ENCODE data around the gene PITPNM2.

The PITPNM2 gene

DNA sequence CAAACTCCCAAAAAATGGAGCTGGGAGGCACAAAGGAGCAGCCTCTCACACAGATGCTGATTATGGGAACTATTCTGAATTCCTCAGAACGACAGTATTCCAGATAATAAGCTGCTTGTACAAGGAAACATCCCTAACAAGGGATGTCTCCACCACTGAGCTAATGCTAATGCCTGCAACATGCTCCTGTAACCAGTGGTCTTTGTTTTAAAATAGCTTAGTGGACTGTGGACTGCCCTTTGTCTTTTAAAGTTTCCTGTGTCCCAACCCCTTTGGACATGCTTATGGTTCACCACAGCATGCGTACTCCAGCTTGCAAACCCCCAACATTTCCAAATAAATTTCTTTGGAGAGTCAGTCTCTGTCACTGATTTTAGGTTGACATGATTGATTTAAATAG, 16.4 kb upstream of the PITPNM2 start:
- TF ChIP-seq, protein P1, sequence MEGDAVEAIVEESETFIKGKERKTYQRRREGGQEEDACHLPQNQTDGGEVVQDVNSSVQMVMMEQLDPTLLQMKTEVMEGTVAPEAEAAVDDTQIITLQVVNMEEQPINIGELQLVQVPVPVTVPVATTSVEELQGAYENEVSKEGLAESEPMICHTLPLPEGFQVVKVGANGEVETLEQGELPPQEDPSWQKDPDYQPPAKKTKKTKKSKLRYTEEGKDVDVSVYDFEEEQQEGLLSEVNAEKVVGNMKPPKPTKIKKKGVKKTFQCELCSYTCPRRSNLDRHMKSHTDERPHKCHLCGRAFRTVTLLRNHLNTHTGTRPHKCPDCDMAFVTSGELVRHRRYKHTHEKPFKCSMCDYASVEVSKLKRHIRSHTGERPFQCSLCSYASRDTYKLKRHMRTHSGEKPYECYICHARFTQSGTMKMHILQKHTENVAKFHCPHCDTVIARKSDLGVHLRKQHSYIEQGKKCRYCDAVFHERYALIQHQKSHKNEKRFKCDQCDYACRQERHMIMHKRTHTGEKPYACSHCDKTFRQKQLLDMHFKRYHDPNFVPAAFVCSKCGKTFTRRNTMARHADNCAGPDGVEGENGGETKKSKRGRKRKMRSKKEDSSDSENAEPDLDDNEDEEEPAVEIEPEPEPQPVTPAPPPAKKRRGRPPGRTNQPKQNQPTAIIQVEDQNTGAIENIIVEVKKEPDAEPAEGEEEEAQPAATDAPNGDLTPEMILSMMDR (IDR thresholded peaks at IDR 0.05; ENCODE audit: control extremely low read depth, extremely low read depth, low read depth, missing control alignments): no peak
- DNase-seq (ENCODE audit: extremely low spot score): no peak
- POLR2A ChIA-PET: interaction anchor here (2.3 kb wide), 1 partner anchor 65 kb away, joined by 5 read pairs; the partner anchor contains the start of gene MPHOSPH9
- CTCF ChIA-PET: interaction anchor here (0.8 to 0.9 kb wide), 2 partner anchors 13 to 15 kb away, joined by 3 read pairs; no protein-coding TSS in a partner anchor

GRCh38 chr12:123165537-123165936, 14.6 kb upstream of the PITPNM2 start:
- no peak for DNase-seq (ENCODE audit: extremely low spot score)
- ChIA-PET POLR2A (interaction anchor here (1.3 kb wide), 1 partner anchor 67 kb away, joined by 3 read pairs; no protein-coding TSS in a partner anchor), CTCF (interaction anchor here (1.0 kb wide), 2 partner anchors 15 to 72 kb away, joined by 3 to 6 read pairs; no protein-coding TSS in a partner anchor)
- TF ChIP-seq, protein P1 (IDR thresholded peaks at IDR 0.05; ENCODE audit: control extremely low read depth, extremely low read depth, low read depth, missing control alignments): no peak

DNA sequence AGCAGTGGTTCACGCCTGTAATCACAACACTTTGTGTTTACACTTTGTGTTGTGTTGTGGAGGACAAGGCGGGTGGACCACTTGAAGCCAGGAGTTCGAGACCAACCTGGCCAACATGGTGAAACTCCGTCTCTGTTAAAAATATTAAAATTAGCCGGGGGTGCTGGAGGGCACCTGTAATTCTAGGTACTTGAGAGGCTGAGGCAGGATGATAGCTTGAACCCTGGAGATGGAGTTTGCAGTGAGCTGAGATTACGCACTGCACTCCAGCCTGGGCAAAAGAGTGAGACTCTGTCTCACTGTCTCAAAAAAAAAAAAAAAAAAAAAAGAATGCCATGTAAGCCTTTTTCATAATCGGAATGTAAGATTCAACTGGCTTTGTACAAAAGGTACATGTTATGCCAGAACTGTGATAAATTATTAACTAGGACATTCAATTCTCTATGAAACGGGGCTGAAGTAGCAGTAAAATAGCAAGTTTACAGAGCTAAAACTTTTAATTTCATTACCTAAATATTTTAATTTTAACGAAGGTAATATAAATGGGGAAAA, 13.9 kb upstream of the PITPNM2 start:
- TF ChIP-seq, protein P1 (IDR thresholded peaks at IDR 0.05; ENCODE audit: control extremely low read depth, extremely low read depth, low read depth, missing control alignments): no peak
- ChIA-PET POLR2A (interaction anchor here (1.3 kb wide), 1 partner anchor 68 kb away, joined by 3 read pairs; no protein-coding TSS in a partner anchor), CTCF (interaction anchor here (1.0 kb wide), 2 partner anchors 15 to 73 kb away, joined by 3 to 6 read pairs; no protein-coding TSS in a partner anchor)
- no peak for DNase-seq (ENCODE audit: extremely low spot score)

- TF ChIP-seq, protein P1 (IDR thresholded peaks at IDR 0.05; ENCODE audit: control extremely low read depth, extremely low read depth, low read depth, missing control alignments): no peak
- ChIA-PET POLR2A (no interaction called here), CTCF (no interaction called here)
- DNase-seq (ENCODE audit: extremely low spot score): no peak
Measured at GRCh38 chr12:123164222-123164621, 13.3 kb upstream of the PITPNM2 start.

GRCh38 chr12:123163227-123163626, 12.3 kb upstream of the PITPNM2 start:
- POLR2A ChIA-PET: interaction anchor here (0.5 kb wide), 1 partner anchor 20 kb away, joined by 11 read pairs; no protein-coding TSS in a partner anchor
- no peak for DNase-seq (ENCODE audit: extremely low spot score)
- TF ChIP-seq, protein P1 (IDR thresholded peaks at IDR 0.05; ENCODE audit: control extremely low read depth, extremely low read depth, low read depth, missing control alignments): no peak
- CTCF ChIA-PET: no interaction called here

DNA sequence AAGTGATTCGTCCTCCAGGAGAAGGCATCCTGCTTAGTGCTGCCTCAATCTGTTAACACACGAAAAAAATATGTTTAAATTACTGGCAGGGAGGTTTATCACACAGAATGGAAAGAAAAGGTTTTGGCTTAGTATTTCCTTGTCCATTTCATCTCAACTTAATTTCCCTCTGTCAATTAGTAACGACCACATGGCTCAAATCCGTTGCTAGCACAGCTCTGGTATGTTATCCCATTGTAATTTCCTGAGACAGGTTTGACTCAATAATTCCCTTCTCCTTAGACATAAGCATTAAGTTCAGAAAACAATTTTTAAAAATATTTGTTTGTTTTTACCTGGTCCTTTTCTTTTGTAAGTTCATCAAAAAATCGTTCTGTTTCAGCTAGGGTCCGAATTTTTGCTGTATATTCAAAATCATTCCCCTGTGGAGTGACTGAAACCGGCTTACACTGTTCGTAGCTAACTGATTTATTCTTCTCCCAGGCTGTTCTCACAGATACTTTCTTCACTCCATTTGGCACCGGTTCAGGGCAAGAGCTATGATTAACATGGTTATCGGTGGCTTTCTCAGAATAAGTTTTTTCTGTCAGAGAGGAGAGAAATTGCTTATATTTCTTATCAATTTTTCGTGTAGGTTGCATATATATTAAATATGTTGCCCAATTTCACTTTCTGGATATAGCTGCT, 10.1 kb upstream of the PITPNM2 start:
- TF ChIP-seq, protein P1 (IDR thresholded peaks at IDR 0.05; ENCODE audit: control extremely low read depth, extremely low read depth, low read depth, missing control alignments): no peak
- DNase-seq (ENCODE audit: extremely low spot score): no peak
- CTCF ChIA-PET: interaction anchor here (0.8 to 1.8 kb wide), 5 partner anchors 9 to 103 kb away, joined by 3 read pairs; no protein-coding TSS in a partner anchor
- POLR2A ChIA-PET: no interaction called here

Measured in GM10248 (cell line).